GM20000 (cell line): ENCODE results near the gene RNF11.

Experiments
- DNase-seq: peaks from one replicate; pipeline ENCODE4 v3.0.0; 2012; ENCODE audit warnings: low spot score
- TF ChIP-seq, protein P1 (sequence below): IDR thresholded peaks from 2 replicates; pipeline ENCODE4 v1.5.1; 2012; ENCODE audit warnings: mild to moderate bottlenecking, control low read depth; ENCODE audit errors: extremely low read depth, missing control alignments

Gene RNF11

DNA sequence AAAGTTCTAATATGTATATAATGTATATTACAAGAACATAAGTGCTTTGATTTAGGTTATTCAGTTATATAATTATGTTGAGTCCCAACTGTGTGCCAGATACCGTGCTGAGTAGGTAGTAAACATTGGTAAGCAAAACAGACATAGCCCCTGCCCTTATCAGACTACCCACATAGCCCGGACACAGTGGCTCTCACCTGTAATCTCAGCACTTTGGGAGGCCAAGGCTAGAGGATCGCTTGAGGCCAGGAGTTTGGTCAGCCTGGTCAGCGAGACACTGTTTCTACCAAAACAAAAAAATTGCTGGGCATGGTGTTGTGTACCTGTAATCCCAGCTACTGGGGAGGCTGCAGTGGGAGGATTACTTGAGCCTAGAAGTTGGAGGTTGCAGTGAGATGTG, 30.7 kb downstream of the RNF11 start:
- TF ChIP-seq, protein P1, sequence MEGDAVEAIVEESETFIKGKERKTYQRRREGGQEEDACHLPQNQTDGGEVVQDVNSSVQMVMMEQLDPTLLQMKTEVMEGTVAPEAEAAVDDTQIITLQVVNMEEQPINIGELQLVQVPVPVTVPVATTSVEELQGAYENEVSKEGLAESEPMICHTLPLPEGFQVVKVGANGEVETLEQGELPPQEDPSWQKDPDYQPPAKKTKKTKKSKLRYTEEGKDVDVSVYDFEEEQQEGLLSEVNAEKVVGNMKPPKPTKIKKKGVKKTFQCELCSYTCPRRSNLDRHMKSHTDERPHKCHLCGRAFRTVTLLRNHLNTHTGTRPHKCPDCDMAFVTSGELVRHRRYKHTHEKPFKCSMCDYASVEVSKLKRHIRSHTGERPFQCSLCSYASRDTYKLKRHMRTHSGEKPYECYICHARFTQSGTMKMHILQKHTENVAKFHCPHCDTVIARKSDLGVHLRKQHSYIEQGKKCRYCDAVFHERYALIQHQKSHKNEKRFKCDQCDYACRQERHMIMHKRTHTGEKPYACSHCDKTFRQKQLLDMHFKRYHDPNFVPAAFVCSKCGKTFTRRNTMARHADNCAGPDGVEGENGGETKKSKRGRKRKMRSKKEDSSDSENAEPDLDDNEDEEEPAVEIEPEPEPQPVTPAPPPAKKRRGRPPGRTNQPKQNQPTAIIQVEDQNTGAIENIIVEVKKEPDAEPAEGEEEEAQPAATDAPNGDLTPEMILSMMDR = no peak
- DNase-seq = no peak

DNA sequence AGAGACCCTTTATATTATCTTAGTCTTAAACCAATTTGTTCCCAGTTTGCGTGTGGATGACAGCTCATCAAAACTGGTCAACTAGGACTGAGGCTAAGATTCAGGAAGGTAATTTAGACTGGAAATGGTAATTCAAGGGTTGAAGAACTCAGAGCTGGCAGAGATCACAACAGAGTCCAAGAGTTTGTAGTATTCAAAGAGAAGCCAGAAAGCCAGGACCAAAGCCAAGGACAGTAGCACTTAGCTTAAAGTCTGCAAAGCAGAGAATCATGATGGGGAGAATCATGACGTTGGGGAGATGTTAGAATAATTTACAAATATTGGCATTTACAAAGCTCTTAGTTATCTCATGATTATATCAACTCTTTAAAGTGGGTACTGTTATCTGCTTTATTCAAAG, 32.6 kb downstream of the RNF11 start:
- TF ChIP-seq, protein P1 = no peak
- DNase-seq = no peak

DNA sequence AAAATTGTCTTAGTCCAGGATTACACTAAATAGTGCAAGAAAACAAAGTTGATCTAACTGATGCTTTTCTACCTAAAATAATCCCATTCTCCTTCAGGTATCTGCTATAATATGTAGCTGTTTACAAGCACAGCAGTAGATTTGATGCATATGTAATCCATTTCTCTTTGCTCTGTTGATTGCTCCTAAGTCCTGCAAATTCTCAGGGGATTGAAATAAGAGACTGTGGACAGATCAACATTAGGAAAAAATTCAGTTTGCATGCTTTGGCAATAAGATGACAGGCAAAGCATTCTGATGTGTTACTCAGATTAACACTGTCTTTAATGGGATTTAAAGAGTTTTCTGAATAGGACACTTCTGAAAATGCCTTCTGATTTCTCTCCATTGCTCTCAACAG, 34.7 kb downstream of the RNF11 start:
- TF ChIP-seq, protein P1 = no peak
- DNase-seq = no peak

DNA sequence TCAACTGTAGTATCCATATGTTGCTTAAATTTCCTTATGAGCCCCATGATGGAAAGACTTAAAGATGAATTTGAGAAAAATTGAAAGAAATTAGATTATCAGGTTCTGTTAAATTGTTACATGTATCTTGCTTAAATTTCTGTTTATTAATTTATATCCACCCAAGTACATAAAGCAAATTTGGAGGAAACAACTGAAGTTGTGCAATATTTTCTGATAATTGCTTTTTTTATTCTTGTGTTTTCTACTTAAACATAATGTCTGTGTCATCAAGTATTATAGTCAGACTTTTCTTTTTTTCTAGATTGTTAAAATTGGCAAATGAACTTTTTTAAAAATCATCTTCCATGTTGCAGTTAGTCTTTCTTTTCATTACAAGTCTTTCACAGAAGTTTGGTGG, 36.8 kb downstream of the RNF11 start:
- DNase-seq = no peak
- TF ChIP-seq, protein P1 = no peak

DNA sequence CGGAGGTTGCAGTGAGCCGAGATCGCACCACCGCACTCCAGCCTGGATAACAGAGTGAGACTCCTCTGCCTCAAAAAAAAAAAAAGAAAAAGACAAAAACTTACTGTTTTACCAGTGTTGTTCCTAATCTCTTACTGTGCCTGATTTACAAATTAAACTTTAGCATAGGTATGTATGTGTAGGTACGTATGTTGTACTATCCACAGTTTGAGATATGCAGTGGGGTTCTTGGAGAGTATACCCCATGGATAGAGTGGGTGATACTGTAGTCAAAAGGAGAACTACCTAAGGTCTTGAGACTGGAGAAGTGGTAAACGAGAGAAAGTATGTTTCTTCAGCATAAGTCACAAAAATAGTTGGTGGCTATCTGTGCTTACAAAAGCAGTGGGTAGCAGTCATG, 38.6 kb downstream of the RNF11 start:
- TF ChIP-seq, protein P1 = no peak
- no peak for DNase-seq

DNA sequence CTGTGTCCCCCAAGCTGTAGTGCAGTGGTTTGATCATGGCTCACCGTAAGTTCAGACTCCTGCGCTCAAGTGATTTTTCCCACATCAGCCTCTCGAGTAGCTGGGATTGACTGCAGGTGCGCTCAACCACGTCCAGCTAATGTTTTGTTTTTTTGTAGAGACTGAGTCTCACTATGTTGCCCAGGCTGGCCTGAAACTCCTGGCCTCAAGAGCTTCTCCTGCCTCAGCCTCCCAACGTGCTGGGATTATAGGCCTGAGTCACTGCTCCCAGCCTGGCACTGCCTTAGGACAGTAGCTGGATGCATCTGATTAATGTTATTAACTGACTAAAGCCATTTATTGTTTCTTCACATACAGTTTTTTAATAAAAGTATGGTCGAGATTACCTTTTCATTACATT, 40.2 kb downstream of the RNF11 start:
- no peak for DNase-seq

DNA sequence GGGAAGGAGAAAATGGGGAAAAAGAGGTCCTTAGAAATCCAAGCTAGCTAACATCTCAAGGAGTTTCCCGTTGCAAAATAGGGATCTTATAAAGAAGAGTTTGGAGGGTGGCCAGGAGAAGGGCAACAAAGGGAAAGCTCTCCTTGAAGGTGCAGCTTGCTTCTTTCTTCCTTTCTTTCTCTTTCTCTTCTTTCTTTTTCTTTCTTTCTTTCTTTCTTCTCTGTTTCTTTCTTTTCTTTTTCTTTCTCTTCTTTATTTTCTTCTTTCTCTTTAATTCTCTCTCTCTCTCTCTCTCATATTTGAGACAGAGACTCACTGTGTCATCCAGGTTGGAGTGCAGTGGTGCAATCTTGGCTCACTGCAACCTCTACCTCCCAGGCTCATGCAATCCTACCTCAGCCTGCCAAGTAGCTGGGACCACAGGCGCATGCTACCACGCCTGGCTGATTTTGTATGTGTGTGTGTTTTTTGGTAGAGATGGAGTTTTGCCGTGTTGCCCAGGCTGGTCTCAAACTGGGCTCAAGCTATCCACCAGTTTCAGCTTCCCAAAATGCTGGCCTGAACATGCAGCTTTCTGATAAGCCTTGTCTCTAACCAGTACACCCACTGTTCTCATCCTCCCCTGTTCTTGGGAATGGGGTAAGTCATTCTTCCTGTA, 44.4 kb downstream of the RNF11 start:
- TF ChIP-seq, protein P1 = no peak
- DNase-seq = no peak

More for the DNA sequence above, 40.2 kb downstream of the RNF11 start:
- TF ChIP-seq, protein P1 = no peak
